Esophagus squamous epithelium (tissue), 5 donors: ENCODE results near the gene B4GAT1. TPM values are rescaled to one million over a fixed set of nuclear protein-coding genes. Genes with fewer than 3 reads are reported as not detected.

Experiments
- DNase-seq: peaks from one replicate; lab custom pipeline; 2025; lab: John Stamatoyannopoulos, UW
- H3K27ac ChIP-seq, 4 donors: fragments of 200-600 bp; sonication (generic); one replicate each; pipeline ENCODE4 v1.5.1; 2016 to 2019; ENCODE audit warnings: mild to moderate bottlenecking in 1 of 4
- H3K27me3 ChIP-seq, 4 donors: fragments of 200-600 bp; sonication (generic); 1 replicate in 3 of 4; 2 replicates in 1 of 4; pipeline versions ENCODE4 v1.5.1 to v1.6.0; 2017 to 2021; ENCODE audit warnings: antibody characterized with exemption in 1 of 4
- H3K36me3 ChIP-seq, 3 donors: fragments of 200-600 bp; sonication (generic); one replicate each; pipeline ENCODE4 v1.5.1; 2016 to 2019
- H3K4me1 ChIP-seq, 3 donors: fragments of 200-600 bp; sonication (generic); one replicate each; pipeline ENCODE4 v1.5.1; 2017 to 2019
- H3K4me3 ChIP-seq, 4 donors: fragments of 200-600 bp; sonication (generic); 1 replicate in 3 of 4; 2 replicates in 1 of 4; pipeline ENCODE4 v1.5.1; 2016 to 2019; ENCODE audit warnings: mild to moderate bottlenecking in 2 of 4, moderate library complexity in 1 of 4
- H3K9me3 ChIP-seq, 3 donors: fragments of 200-600 bp; sonication (generic); one replicate each; pipeline ENCODE4 v1.5.1; 2016 to 2019
- POLR2A ChIP-seq, 4 donors: fragments of 450-650 bp; IDR thresholded peaks; one replicate each; pipeline ENCODE4 v1.6.1; 2017; ENCODE audit warnings: antibody characterized with exemption in 4 of 4, mild to moderate bottlenecking in 4 of 4, moderate library complexity in 3 of 4
- WGBS, 2 donors: methylation state at CpG; one replicate each; pipeline ENCODE4 v1.1.5; 2018; 5-methylcytosine and 5-hydroxymethylcytosine counted together
- intact Hi-C: fragments of 100-400 bp; cut with DNase I; formaldehyde crosslinking; loops from one replicate; pipeline ENCODE4 v1.15.0; 2022
- small RNA-seq, 4 donors: library from RNA; depleted of rRNA; stranded (forward); fragments of <200 nt; gene quantifications; one replicate each; pipeline ENCODE3, GENCODE V24; 2016
- total RNA-seq, 4 donors: library from RNA; depleted of rRNA; stranded (reverse); fragments of >200 nt; gene quantifications; one replicate each; pipeline ENCODE4 v1.1.0, GENCODE V29; 2016
- TF ChIP-seq, protein P1 (sequence below), 6 experiments: fragments of 450-650 bp in 4 of 6; fragments of 200-600 bp in 2 of 6; sonication (generic) in 2 of 6; IDR thresholded peaks; one replicate each; pipeline ENCODE4 v1.5.1; 2016 to 2019; ENCODE audit warnings: antibody characterized with exemption in 6 of 6, mild to moderate bottlenecking in 4 of 6, moderate library complexity in 4 of 6
- donor health status: DM: yes; HTN: yes; CAD: no.

Gene B4GAT1
- total RNA-seq, 4 donors from 2014 or later: 6.8 to 24.0 (median 11.3) TPM

- H3K27ac ChIP-seq: no peak overlapping the region
- H3K27me3 ChIP-seq: peaks cover 0 to 11% (median 0%) of the 10 kb centered on the region in 4 donors
- whole genome bisulfite sequencing, 2 donors: 51 to 63% methylated on average over 3 to 4 of the region's 8 CpGs
- no peaks in the 10 kb centered on the region for H3K9me3 ChIP-seq
- intact Hi-C loops: no loop called here
- no peaks in the 10 kb centered on the region for H3K36me3 ChIP-seq
- TF ChIP-seq, protein P1, sequence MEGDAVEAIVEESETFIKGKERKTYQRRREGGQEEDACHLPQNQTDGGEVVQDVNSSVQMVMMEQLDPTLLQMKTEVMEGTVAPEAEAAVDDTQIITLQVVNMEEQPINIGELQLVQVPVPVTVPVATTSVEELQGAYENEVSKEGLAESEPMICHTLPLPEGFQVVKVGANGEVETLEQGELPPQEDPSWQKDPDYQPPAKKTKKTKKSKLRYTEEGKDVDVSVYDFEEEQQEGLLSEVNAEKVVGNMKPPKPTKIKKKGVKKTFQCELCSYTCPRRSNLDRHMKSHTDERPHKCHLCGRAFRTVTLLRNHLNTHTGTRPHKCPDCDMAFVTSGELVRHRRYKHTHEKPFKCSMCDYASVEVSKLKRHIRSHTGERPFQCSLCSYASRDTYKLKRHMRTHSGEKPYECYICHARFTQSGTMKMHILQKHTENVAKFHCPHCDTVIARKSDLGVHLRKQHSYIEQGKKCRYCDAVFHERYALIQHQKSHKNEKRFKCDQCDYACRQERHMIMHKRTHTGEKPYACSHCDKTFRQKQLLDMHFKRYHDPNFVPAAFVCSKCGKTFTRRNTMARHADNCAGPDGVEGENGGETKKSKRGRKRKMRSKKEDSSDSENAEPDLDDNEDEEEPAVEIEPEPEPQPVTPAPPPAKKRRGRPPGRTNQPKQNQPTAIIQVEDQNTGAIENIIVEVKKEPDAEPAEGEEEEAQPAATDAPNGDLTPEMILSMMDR (IDR thresholded peaks at IDR 0.05): no peak
- TF ChIP-seq POLR2A (IDR thresholded peaks at IDR 0.05): no peak
- no peak overlapping the region for H3K4me3 ChIP-seq
- peaks cover 11 to 42% (median 18%) of the 10 kb centered on the region in 3 donors for H3K4me1 ChIP-seq
- DNase-seq: no peak
Observed at GRCh38 chr11:66310324-66310723, 37.1 kb downstream of the B4GAT1 start.

- Histone ChIP-seq H3K27ac (no peak overlapping the region), H3K4me1 (peaks cover 11 to 33% (median 14%) of the 10 kb centered on the region in 3 donors), H3K9me3 (no peaks in the 10 kb centered on the region), H3K4me3 (no peak overlapping the region), H3K36me3 (no peaks in the 10 kb centered on the region), H3K27me3 (peaks cover 0 to 3% (median 0%) of the 10 kb centered on the region in 4 donors)
- intact Hi-C loops: no loop called here
- DNase-seq: no peak
- 56 to 65% methylated on average over 3 of the region's 3 CpGs for whole genome bisulfite sequencing, 2 donors
- TF ChIP-seq, protein P1 (IDR thresholded peaks at IDR 0.05): no peak
- TF ChIP-seq POLR2A (IDR thresholded peaks at IDR 0.05): no peak
Observed at GRCh38 chr11:66309475-66309874, 38.0 kb downstream of the B4GAT1 start.

GRCh38 chr11:66302656-66303055 is 44.8 kb downstream of the B4GAT1 start:
- Histone ChIP-seq H3K36me3 (no peaks in the 10 kb centered on the region), H3K9me3 (no peaks in the 10 kb centered on the region), H3K4me3 (no peak overlapping the region), H3K27ac (no peak overlapping the region), H3K4me1 (no peaks in the 10 kb centered on the region), H3K27me3 (no peaks in the 10 kb centered on the region)
- 82 to 86% methylated on average over 12 of the region's 12 CpGs for WGBS, 2 donors
- TF ChIP-seq, protein P1 (IDR thresholded peaks at IDR 0.05): no peak
- TF ChIP-seq POLR2A (IDR thresholded peaks at IDR 0.05): no peak
- intact Hi-C loops: no loop called here
- DNase-seq: no peak

- intact Hi-C loops: no loop called here
- Histone ChIP-seq H3K9me3 (no peaks in the 10 kb centered on the region), H3K27ac (no peak overlapping the region), H3K36me3 (no peaks in the 10 kb centered on the region), H3K4me1 (no peaks in the 10 kb centered on the region), H3K27me3 (peaks cover 0 to 30% (median 0%) of the 10 kb centered on the region in 4 donors), H3K4me3 (no peak overlapping the region)
- TF ChIP-seq, protein P1 (IDR thresholded peaks at IDR 0.05): no peak
- no peak for TF ChIP-seq POLR2A (IDR thresholded peaks at IDR 0.05)
- no peak for DNase-seq
- WGBS, 2 donors: 55 to 58% methylated on average over 2 to 3 of the region's 3 CpGs
Observed at GRCh38 chr11:66299186-66299585, 48.2 kb downstream of the B4GAT1 start.

- no peak for DNase-seq
- intact Hi-C loops: no loop called here
- 43 to 50% methylated on average over 7 to 8 of the region's 8 CpGs for WGBS, 2 donors
Observed at GRCh38 chr11:66297610-66298009, 49.8 kb downstream of the B4GAT1 start.

More at GRCh38 chr11:66297610-66298009, 49.8 kb downstream of the B4GAT1 start:
- Histone ChIP-seq H3K36me3 (no peaks in the 10 kb centered on the region), H3K27ac (no peak overlapping the region), H3K4me3 (no peak overlapping the region), H3K4me1 (peaks cover 0 to under 1% (median 0%) of the 10 kb centered on the region in 3 donors), H3K27me3 (peaks cover 0 to 46% (median 2%) of the 10 kb centered on the region in 4 donors), H3K9me3 (no peaks in the 10 kb centered on the region)
- no peak for TF ChIP-seq POLR2A (IDR thresholded peaks at IDR 0.05)
- TF ChIP-seq, protein P1 (IDR thresholded peaks at IDR 0.05): no peak

Small RNA genes lying within 50 kb of the gene (small RNA-seq; reads per million reads assigned to genes)
- 0 reads per million in 4 donors for gene RF00017
- 0 to 0.09 (median 0) reads per million in 4 donors for gene RNU1-84P

Other genes with a start within 250 kb of the B4GAT1 start
- gene KLC2, start 89.9 kb downstream of the B4GAT1 start, total RNA-seq: 10 to 100 TPM; 10.6 to 29.8 (median 17.9) TPM
- 100 to 1,000 TPM in 2 of 4 donors, 10 to 100 TPM in 2; 83.7 to 148 (median 110) TPM for gene RAB1B, start 79.0 kb downstream of the B4GAT1 start, total RNA-seq
- gene CNIH2, start 69.5 kb downstream of the B4GAT1 start, total RNA-seq: under 1 TPM in 2 of 4 donors, not detected in 2; 0.48 to 0.70 TPM
- 10 to 100 TPM; 51.9 to 71.9 (median 63.8) TPM for gene YIF1A, start 58.5 kb downstream of the B4GAT1 start, total RNA-seq
- gene TMEM151A, start 55.7 kb downstream of the B4GAT1 start, total RNA-seq: not detected
- 10 to 100 TPM in 1 of 4 donors, 1 to 10 TPM in 3; 1.9 to 13.2 (median 6.1) TPM for gene CD248, start 30.6 kb downstream of the B4GAT1 start, total RNA-seq
- 10 to 100 TPM; 22.3 to 37.2 (median 27.6) TPM for gene RIN1, start 11.2 kb downstream of the B4GAT1 start, total RNA-seq
- gene BRMS1, start 2.5 kb downstream of the B4GAT1 start, total RNA-seq: 10 to 100 TPM; 43.8 to 65.5 (median 56.8) TPM
- 1 to 10 TPM; 2.9 to 5.5 (median 4.8) TPM for gene SLC29A2, start 24.1 kb upstream of the B4GAT1 start, total RNA-seq
- under 1 TPM in 1 of 4 donors, not detected in 3; 0.38 TPM for gene NPAS4, start 73.4 kb upstream of the B4GAT1 start, total RNA-seq
- gene MRPL11, start 91.2 kb upstream of the B4GAT1 start, total RNA-seq: 10 to 100 TPM; 39.3 to 66.4 (median 54.2) TPM
- gene PELI3, start 119.3 kb upstream of the B4GAT1 start, total RNA-seq: 10 to 100 TPM in 1 of 4 donors, 1 to 10 TPM in 3; 6.3 to 17.2 (median 8.8) TPM
- 10 to 100 TPM; 24.6 to 49.2 (median 43.5) TPM for gene DPP3, start 132.8 kb upstream of the B4GAT1 start, total RNA-seq
- gene BBS1, start 163.0 kb upstream of the B4GAT1 start, total RNA-seq: 10 to 100 TPM in 3 of 4 donors, 1 to 10 TPM in 1; 9.7 to 45.8 (median 17.1) TPM
- gene ZDHHC24, start 198.4 kb upstream of the B4GAT1 start, total RNA-seq: 10 to 100 TPM in 1 of 4 donors, 1 to 10 TPM in 3; 8.0 to 10.7 (median 9.5) TPM
- gene ACTN3, start 199.3 kb upstream of the B4GAT1 start, total RNA-seq: not detected
- 10 to 100 TPM in 2 of 4 donors, 1 to 10 TPM in 2; 3.3 to 47.3 (median 13.0) TPM for gene CTSF, start 221.0 kb upstream of the B4GAT1 start, total RNA-seq
- under 1 TPM; 0.09 to 0.40 (median 0.21) TPM for gene CCDC87, start 245.4 kb upstream of the B4GAT1 start, total RNA-seq
- gene CCS, start 245.6 kb upstream of the B4GAT1 start, total RNA-seq: 10 to 100 TPM; 12.7 to 27.5 (median 21.2) TPM